Motor neuron (in vitro differentiated cells): Measurements from ENCODE around the gene ATP10B. TPM values are rescaled to one million over a fixed set of nuclear protein-coding genes. Genes with fewer than 3 reads are reported as not detected.

Experiments used
- ATAC-seq, 8 experiments: fragments of 200-7000 bp; cut with Tn5 transposase; replicated peaks in 6 of 8; 2 replicates each; pipeline ENCODE4 v1.8.0; 2021; ENCODE audit warnings: mild to moderate bottlenecking in 8 of 8, moderate library complexity in 8 of 8
- H3K27ac ChIP-seq, 2 donors: fragments of 250-450 bp; sonication (Bioruptor Pico); 2 replicates each; pipeline ENCODE4 v1.9.0; 2021; ENCODE audit warnings: antibody characterized with exemption in 2 of 2, mild to moderate bottlenecking in 2 of 2, moderate library complexity in 1 of 2
- H3K4me1 ChIP-seq, 2 donors: fragments of 250-450 bp; sonication (Bioruptor Pico); replicated peaks in 1 of 2; 2 replicates each; pipeline ENCODE4 v1.6.1; 2021; ENCODE audit warnings: antibody characterized with exemption in 2 of 2, mild to moderate bottlenecking in 2 of 2, moderate library complexity in 1 of 2
- H3K4me3 ChIP-seq, 5 donors: fragments of 250-450 bp; sonication (Bioruptor Pico); 2 replicates each; pipeline ENCODE4 v1.9.0; 2021; ENCODE audit warnings: antibody characterized with exemption in 5 of 5, mild to moderate bottlenecking in 5 of 5, moderate library complexity in 4 of 5
- WGBS, 10 experiments: fragments of 450-650 bp; shearing (Covaris generic); methylation state at CpG; one replicate each; pipeline ENCODE4 v1.0.0; 2022; 5-methylcytosine and 5-hydroxymethylcytosine counted together
- in situ Hi-C, 9 experiments: fragments of 400-800 bp; cut with MboI; loops; one replicate each; pipeline ENCODE4 v1.15.0; 2021; ENCODE audit warnings: low sequenced_read_pairs in 9 of 9, low pct_unique_long_range_greater_than_20kb in 2 of 9; ENCODE audit not compliant: unreplicated experiment in 9 of 9
- total RNA-seq, 8 experiments: library from RNA; unstranded; fragments of 300-600 nt; gene quantifications; 2 replicates each; pipeline versions ENCODE4 v1.2.3 to v1.2.4, GENCODE V29; 2022

Gene ATP10B
- total RNA-seq, 8 experiments from 2014 or later = 0.05 to 0.76 (median 0.42) TPM; not detected in 1

DNA sequence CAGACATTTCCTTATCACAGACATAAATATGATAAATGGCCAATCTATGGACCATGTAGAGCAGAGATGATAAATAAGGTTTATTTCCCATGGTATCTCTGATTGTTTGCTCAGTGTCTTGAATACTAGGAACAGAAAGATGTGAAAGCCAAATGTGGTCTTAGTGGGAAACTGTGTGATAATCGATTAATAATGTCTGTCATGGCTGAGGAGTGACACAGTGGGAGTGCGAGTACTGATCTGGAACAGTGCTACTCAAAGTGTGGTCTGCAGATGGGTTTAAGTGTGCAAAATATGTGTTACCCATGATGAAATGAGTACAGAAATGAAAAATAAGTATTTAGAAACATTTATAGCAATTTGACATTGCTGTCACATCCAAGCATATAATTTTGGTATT lies 337.8 kb downstream of the ATP10B start:
- 11 to 100% (median 75%) methylated on average over 1 to 2 of the region's 2 CpGs; no CpG with 5 or more reads in 1 of the 10 experiments for WGBS, 10 experiments
- in situ Hi-C loops = no loop called here
- Histone ChIP-seq H3K27ac (no peak overlapping the region), H3K4me3 (no peak overlapping the region), H3K4me1 (no peaks in the 10 kb centered on the region)
- no peak for ATAC-seq

DNA sequence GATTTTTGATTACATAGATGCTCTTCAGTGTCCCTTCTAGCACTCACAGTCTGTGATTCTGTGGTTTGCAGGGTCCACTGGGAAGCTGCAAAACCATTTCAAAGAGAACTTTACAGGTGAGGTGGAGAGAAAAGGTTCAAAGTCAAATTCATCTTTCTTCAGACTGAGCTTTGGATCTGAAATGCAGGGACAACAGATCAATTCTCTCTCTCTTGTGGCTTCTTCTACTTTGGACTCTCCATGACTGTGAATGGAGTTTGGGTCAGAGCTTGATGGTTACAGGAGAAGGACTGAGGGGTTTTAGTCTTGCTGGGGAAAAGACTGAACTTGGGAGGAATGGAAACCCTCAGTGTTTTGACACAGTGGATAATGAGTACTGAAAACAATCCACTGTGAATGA lies 338.5 kb downstream of the ATP10B start:
- H3K4me3 ChIP-seq = no peak overlapping the region
- in situ Hi-C loops = no loop called here
- ATAC-seq = no peak

More for the DNA sequence above, 338.5 kb downstream of the ATP10B start:
- H3K4me1 ChIP-seq = no peaks in the 10 kb centered on the region
- H3K27ac ChIP-seq = no peak overlapping the region
